ENCODE results near the gene ACSF2. TPM values are rescaled to one million over a fixed set of nuclear protein-coding genes. Genes with fewer than 3 reads are reported as not detected.
A peak's percentile ranks its signal among the peaks of the same experiment; 100 is the strongest.

ACSF2 gene
- total and polyA plus RNA-seq, 2 of the 13 experiments (the other 11 are each of a cell fraction or from before 2014, with no cell fraction given), result 87.3 to 109 TPM

DNA sequence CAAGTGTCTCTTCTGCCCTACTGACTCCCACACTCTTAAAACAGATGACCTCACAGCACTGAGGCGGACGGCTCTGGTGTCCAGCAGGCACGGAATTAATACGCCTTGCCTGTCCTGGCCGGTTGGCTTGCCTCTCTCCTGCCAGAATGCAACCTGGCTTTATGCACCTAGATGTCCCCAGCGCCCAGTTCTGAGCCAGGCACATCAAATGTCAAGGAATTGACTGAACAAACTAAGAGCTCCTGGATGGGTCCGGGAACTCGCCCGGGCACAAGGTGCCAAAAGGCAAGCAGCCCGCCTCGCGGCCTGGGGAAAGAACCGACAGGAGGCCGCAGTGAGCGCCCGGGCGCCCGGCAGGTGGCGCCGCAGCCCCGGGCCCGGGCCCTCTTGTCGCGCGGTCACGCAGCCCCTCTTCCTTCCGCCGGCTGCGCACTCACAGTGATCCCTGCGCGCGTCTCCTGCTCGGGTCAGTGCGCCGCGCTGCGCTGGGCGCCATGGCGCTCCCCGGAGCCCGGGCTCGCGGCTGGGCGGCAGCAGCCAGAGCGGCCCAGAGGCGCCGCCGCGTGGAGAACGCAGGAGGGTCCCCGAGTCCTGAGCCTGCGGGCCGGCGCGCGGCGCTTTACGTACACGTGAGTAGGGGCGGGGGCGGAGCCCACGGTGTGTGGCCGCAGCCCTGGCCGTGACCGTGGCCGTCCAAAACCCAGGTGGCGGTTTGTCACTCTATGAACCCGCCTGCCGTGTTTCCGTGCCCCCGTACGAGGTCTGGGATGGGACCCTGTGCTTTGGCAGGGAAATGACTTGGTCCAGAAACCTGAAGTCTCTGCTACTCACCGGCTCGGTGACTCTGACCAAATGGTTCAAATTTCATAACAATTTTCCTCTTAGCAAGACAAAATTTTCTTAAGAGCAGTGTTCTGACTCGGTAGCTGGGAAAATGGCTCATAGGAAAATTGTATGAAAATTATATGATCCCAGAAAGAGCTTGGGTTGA lies 52.7 kb downstream of the ACSF2 start, which contains the start of gene RSAD1 (continued):
- TF ChIP-seq ZNF276 (CRISPR knock-in tag; IDR thresholded peaks at IDR 0.05; ENCODE audit: low read depth) (peak; percentile 95), JUND (CRISPR knock-in tag; IDR thresholded peaks at IDR 0.05) (peak; percentile 28; the same call in 1 of the 2 replicates), ZNF552 (CRISPR knock-in tag; IDR thresholded peaks at IDR 0.05; ENCODE audit: borderline replicate concordance) (no peak), PCBP2 (optimal IDR thresholded peaks at IDR 0.05; ENCODE audit: low read depth, low read length, poor library complexity, severe bottlenecking) (no peak), ONECUT2 (CRISPR knock-in tag; IDR thresholded peaks at IDR 0.05) (no peak), SP2 (CRISPR knock-in tag; IDR thresholded peaks at IDR 0.05) (peak; percentile 31; the same call in 1 of the 2 replicates), ZNF616 (CRISPR knock-in tag; IDR thresholded peaks at IDR 0.05; ENCODE audit: low read depth) (0 out of 2 replicates have a peak, but pooled peaks have one; percentile 20), DDIT3 (CRISPR knock-in tag; IDR thresholded peaks at IDR 0.05) (no peak), ZNF160 (CRISPR knock-in tag; IDR thresholded peaks at IDR 0.05) (no peak; the same call in none of the 2 replicates), ZNF577 (CRISPR knock-in tag; IDR thresholded peaks at IDR 0.05; ENCODE audit: borderline replicate concordance, low read depth) (no peak), TBX3 (IDR thresholded peaks at IDR 0.05; ENCODE audit: borderline replicate concordance) (no peak), ZNF564 (CRISPR knock-in tag; IDR thresholded peaks at IDR 0.05) (no peak), ZNF337 (CRISPR knock-in tag; IDR thresholded peaks at IDR 0.05; ENCODE audit: borderline replicate concordance, low read depth) (no peak), KLF12 (CRISPR knock-in tag; IDR thresholded peaks at IDR 0.05; ENCODE audit: borderline replicate concordance) (peak; percentile 73; the same call in 1 of the 2 replicates), NFKBIZ (CRISPR knock-in tag; IDR thresholded peaks at IDR 0.05) (0 out of 2 replicates have a peak, but pooled peaks have one; percentile 21), ZNF749 (CRISPR knock-in tag; IDR thresholded peaks at IDR 0.05; ENCODE audit: borderline replicate concordance) (peak; percentile 84; the same call in 1 of the 2 replicates), PLRG1 (conservative IDR thresholded peaks at IDR 0.05) (no peak), GATAD2A (CRISPR knock-in tag; IDR thresholded peaks at IDR 0.05) (0 out of 2 replicates have a peak, but pooled peaks have one; percentile 23), NPAS2 (CRISPR knock-in tag; IDR thresholded peaks at IDR 0.05; ENCODE audit: borderline replicate concordance) (no peak), ZNF280B (CRISPR knock-in tag; IDR thresholded peaks at IDR 0.05; ENCODE audit: borderline replicate concordance) (no peak; the same call in 1 of the 2 replicates)
- TF ChIP-seq, protein P1, sequence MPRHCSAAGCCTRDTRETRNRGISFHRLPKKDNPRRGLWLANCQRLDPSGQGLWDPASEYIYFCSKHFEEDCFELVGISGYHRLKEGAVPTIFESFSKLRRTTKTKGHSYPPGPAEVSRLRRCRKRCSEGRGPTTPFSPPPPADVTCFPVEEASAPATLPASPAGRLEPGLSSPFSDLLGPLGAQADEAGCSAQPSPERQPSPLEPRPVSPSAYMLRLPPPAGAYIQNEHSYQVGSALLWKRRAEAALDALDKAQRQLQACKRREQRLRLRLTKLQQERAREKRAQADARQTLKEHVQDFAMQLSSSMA (CRISPR knock-in tag; IDR thresholded peaks at IDR 0.05), result no peak
- TF ChIP-seq, protein P2, sequence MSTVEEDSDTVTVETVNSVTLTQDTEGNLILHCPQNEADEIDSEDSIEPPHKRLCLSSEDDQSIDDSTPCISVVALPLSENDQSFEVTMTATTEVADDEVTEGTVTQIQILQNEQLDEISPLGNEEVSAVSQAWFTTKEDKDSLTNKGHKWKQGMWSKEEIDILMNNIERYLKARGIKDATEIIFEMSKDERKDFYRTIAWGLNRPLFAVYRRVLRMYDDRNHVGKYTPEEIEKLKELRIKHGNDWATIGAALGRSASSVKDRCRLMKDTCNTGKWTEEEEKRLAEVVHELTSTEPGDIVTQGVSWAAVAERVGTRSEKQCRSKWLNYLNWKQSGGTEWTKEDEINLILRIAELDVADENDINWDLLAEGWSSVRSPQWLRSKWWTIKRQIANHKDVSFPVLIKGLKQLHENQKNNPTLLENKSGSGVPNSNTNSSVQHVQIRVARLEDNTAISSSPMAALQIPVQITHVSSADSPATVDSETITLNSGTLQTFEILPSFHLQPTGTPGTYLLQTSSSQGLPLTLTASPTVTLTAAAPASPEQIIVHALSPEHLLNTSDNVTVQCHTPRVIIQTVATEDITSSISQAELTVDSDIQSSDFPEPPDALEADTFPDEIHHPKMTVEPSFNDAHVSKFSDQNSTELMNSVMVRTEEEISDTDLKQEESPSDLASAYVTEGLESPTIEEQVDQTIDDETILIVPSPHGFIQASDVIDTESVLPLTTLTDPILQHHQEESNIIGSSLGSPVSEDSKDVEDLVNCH (CRISPR knock-in tag; IDR thresholded peaks at IDR 0.05), result no peak

All from HepG2 (cell line).